GM19035 (cell line): ENCODE data around the gene SPOPL.

Source experiments
- ATAC-seq: cut with Tn5 transposase; IDR thresholded peaks from one replicate; pipeline ENCODE4 v1.9.1; 2021; ENCODE audit not compliant: unreplicated experiment

Gene SPOPL

GRCh38 chr2:138493334-138493733 lies 8.2 kb upstream of the SPOPL start:
- no peak for ATAC-seq

GRCh38 chr2:138494265-138494966 lies 7.2 kb upstream of the SPOPL start:
- ATAC-seq, result no peak

- no peak for ATAC-seq
These were observed 6.2 kb upstream of the SPOPL start for GRCh38 chr2:138495384-138495783.

DNA sequence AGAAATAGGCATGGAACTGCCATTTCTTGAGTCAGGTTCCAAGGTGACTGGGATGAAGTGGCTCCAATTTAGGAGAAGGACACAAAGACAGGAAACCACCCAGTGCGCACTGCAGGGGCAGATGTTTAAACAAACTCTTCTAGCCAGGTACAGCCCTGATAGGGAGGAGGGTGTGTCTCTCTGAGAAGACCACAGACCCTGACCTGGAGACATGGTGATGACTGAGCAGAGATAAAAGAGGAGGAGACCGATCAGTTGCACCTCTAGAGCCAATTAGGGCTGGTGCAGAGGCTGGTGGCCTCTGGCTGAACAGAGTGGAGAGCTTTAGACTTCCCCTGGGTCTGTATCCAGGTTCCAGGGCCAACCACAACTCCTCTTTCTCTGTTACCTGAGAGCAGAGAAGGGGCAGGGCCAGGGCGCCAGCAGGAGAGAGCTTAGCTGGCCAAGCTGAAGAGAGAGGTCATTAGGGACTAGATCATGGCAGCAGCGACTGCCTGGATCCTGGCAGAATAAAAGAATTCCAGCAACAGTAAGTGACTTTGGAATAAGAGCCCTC lies 5.4 kb upstream of the SPOPL start:
- no peak for ATAC-seq

DNA sequence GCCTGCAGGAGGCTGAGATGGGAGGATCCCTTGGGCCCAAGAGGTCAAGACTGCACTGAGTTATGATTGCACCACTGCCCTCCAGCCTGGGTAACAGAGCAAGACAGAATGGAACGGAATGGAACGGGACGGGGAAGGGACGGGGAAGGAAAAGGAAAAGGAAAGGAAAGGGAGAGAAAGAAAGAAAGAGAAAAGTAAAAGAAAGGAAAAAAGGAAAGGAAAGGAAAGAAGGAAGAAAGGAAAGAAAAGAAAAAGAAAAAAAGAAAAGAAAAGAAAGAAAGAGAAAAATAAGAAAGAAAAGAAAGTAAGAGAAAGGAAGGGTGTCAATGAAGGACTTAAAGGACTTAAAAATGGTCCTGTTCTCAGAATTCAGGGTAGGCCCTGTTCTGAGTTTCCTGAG lies 4.3 kb upstream of the SPOPL start:
- no peak for ATAC-seq

GRCh38 chr2:138499684-138500083 lies 1.9 kb upstream of the SPOPL start:
- ATAC-seq, result no peak

DNA sequence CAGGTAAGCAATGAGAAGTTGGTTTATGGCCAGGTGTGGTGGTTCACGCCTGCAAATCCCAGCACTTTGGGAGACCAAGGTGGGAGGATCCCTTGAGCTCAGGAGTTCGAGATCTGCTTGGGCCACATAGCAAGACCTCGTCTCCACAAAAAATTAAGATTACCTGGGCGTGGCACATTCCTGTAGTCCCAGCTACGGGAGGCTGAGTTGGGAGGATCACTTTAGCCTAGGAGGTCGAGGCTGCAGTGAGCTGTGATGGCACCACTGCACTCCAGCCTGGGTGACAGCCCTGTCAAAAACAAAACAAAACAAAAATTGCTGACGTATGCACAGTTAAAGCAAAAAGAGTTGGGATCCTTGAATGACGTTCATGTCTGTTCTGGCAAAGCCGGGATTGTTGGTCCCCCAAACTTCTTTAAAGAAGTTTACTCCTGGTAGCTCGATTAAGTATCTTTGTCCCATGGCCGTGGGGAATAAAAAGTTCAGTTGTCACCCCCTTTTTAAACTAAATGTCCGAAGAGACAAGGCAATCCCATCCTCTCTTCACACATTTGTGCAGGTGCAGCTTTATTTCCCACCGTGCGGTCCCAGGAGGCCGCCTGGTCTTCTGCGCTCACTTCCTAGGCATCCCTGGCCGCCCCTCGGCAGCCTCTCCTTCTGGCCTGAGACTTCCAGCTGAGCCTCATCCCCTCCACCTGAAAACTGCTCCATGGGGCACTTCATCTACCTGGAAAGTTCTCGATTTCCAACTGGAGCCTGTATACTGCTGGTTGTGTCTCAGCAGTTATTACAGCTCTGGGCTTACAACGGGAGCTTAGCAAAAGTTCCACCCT lies 762 bp upstream of the SPOPL start:
- ATAC-seq, result peak; percentile 5

DNA sequence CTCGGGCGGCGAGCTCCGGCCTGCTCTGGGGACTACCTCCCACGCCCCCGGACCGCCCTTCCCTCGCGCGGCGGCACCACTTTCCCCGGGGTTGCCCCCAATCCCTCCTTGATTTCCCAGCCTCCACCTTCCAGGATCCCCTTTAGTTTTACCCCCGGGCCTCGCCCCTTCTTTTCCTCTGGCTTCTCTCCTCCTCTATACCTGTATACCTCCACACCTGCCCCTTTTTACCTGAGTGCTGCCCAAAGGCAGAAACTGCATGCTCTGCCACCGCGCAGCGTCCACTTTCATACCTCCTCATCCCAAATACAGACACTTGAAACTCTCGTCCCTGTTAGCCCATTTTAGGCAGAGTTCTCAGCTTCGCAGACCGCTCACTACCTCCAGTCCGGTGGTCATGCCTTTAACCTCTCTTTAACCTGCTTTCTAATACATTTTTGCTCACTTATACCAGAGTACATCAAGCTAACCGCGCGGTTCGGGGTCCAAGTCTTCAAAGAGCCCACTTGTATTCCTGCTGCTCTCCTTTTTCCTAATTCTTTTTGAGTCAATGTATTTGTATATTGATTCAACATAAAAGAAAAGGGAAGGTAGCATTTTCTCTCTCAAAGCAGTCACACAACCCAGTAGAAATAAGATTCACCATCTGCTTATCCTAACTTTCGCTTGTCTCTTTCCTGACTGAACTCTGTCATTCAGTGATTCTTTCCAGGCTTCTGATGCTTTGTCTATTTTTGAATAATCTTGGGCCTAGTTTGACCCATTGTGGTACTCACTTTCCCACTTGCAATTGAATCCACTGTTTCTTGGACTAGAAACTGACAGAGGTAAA lies 901 bp downstream of the SPOPL start:
- ATAC-seq, result no peak

DNA sequence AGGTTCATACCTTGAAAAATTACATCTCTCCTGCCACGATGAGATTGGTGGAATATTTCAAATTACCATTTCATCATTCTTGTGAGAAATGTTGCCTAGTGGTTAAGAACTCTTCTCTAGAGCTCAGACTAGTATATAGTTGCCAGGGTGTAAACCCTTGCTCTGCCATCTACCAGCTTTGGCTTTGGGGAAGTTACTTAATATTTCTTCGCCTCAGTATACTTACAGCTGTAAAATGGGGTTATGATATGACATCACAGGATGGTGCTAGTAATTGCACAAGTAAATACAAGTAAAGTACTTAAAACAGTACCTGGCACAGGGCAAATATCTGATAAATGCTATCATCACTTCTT lies 1.5 kb downstream of the SPOPL start:
- ATAC-seq, result no peak

DNA sequence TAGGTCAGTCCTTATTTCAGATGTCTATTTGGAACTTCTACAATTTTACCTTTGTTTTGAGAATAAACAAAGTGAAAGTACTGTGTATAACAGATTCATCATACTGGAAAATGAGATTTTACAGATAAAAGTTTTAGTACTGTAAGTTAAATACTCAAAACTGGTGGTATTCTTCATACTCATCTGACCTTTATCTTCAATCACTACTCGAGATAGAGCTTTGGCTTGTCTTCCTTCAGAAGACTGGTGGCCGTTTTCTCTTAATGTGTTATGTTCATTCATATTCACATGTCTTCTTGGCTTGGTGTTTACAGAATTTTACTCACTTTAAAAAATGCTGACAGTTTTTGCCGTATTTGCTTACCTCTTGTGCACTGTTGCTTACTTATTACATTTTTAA lies 2.1 kb downstream of the SPOPL start:
- ATAC-seq, result no peak

DNA sequence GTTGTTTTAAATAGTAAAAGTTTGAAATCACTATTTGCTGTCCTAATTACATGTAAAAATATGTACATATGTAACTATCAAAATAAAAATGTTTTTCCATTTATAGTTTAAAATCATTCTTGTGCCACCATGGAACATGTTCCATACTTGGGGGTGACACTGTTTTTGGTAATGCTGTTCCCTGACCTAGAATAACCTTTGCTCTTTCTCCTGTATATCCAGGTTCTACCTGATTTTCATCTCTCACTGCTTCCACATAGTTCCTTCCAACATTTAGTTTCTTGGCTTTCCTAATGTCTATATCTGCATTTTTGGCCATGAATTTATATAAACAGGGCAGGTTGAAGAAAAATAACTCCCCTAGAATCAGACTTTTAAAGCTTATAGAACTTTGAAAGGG lies 2.5 kb downstream of the SPOPL start:
- no peak for ATAC-seq

DNA sequence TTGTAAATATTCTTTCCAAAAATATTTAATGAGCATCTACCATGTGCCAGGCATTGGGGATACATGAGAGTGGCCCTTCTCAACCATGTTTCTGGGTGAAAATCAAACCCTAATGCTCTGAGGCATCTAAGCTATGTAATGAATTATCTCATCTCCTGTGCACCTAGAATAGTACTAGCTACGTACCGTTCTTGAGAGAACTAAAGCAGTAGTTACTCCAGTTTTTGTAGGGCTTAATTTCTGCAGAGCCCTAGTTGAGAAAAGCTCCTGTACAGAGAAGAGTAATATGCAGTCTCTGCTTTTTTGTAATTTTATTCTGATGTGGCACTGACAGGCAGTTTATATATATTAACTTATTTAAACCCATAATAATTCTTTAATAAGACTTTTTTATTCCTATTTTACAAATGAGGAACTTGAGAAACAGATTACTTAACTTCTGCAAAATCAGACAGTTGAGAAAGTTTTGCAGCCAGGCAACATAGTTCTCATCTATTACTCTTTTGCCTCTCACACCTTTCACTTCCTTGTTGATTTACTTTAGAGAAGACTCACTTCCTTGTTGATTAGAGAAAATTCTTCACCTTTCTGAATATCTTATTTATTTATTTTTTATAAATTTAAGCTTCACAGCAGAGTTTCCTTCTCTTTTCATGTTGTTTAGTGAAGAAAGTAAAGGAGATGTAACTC lies 3.1 kb downstream of the SPOPL start:
- ATAC-seq, result peak; percentile 34

DNA sequence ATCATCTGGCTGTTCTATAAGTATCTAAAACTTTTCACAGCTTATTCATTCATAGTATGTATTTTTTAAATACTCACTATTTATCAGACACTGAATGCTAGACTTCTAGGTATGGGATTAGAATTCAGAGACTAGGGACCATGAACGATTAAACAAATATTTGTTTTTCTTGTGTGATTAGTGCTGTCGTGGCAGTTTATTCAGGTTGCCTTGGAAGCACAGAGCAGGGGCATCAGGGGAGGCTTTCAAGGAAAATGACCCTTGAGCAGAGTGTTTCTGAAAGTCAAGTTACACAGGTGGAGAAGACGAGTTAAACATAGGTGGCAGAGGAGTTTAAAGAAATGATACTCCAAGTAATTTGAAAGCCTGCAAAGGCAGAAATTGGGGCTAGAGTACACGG lies 5.7 kb downstream of the SPOPL start:
- ATAC-seq, result no peak

GRCh38 chr2:138510319-138510718 lies 8.7 kb downstream of the SPOPL start:
- no peak for ATAC-seq

- ATAC-seq, result no peak
These were observed 11.1 kb downstream of the SPOPL start for GRCh38 chr2:138512672-138513071.

GRCh38 chr2:138514173-138514572 lies 12.6 kb downstream of the SPOPL start:
- ATAC-seq, result no peak

GRCh38 chr2:138515092-138515491 lies 13.5 kb downstream of the SPOPL start:
- ATAC-seq, result no peak

GRCh38 chr2:138516030-138516704 lies 14.6 kb downstream of the SPOPL start:
- no peak for ATAC-seq

GRCh38 chr2:138518860-138519259 lies 17.3 kb downstream of the SPOPL start:
- ATAC-seq, result no peak

GRCh38 chr2:138521821-138522220 lies 20.3 kb downstream of the SPOPL start:
- ATAC-seq, result no peak
